ENCODE results near the gene CCP110. TPM values are rescaled to one million over a fixed set of nuclear protein-coding genes. Genes with fewer than 3 reads are reported as not detected.

The CCP110 gene
- total and polyA plus RNA-seq, 2 of the 13 experiments (the other 11 are each of a cell fraction or from before 2014, with no cell fraction given) = 10.0 to 11.1 TPM

GRCh38 chr16:19555186-19555937, 31.6 kb downstream of the CCP110 start, which contains the start of gene VPS35L (continued):
- TF ChIP-seq LRRFIP1 (CRISPR knock-in tag; conservative IDR thresholded peaks at IDR 0.05) (no peak), PITX1 (CRISPR knock-in tag; IDR thresholded peaks at IDR 0.05) (peak; percentile 85), SAP130 (CRISPR knock-in tag; IDR thresholded peaks at IDR 0.05; ENCODE audit: low read depth) (peak; percentile 80), FOXO4 (CRISPR knock-in tag; conservative IDR thresholded peaks at IDR 0.05) (no peak), RXRA (CRISPR knock-in tag; IDR thresholded peaks at IDR 0.05) (no peak; the same call in 1 of the 2 replicates), SOX6 (IDR thresholded peaks at IDR 0.05) (no peak), SOX6 (CRISPR knock-in tag; IDR thresholded peaks at IDR 0.05) (peak; percentile 72), REL (CRISPR knock-in tag; conservative IDR thresholded peaks at IDR 0.05) (no peak), ZNF292 (CRISPR knock-in tag; IDR thresholded peaks at IDR 0.05; ENCODE audit: borderline replicate concordance, low read depth) (no peak), HDAC6 (IDR thresholded peaks at IDR 0.05; ENCODE audit: low read depth, low read length) (no peak), ATF2 (CRISPR knock-in tag; IDR thresholded peaks at IDR 0.05) (peak; percentile 67; the same call in 1 of the 2 replicates)
- TF ChIP-seq, protein P1, sequence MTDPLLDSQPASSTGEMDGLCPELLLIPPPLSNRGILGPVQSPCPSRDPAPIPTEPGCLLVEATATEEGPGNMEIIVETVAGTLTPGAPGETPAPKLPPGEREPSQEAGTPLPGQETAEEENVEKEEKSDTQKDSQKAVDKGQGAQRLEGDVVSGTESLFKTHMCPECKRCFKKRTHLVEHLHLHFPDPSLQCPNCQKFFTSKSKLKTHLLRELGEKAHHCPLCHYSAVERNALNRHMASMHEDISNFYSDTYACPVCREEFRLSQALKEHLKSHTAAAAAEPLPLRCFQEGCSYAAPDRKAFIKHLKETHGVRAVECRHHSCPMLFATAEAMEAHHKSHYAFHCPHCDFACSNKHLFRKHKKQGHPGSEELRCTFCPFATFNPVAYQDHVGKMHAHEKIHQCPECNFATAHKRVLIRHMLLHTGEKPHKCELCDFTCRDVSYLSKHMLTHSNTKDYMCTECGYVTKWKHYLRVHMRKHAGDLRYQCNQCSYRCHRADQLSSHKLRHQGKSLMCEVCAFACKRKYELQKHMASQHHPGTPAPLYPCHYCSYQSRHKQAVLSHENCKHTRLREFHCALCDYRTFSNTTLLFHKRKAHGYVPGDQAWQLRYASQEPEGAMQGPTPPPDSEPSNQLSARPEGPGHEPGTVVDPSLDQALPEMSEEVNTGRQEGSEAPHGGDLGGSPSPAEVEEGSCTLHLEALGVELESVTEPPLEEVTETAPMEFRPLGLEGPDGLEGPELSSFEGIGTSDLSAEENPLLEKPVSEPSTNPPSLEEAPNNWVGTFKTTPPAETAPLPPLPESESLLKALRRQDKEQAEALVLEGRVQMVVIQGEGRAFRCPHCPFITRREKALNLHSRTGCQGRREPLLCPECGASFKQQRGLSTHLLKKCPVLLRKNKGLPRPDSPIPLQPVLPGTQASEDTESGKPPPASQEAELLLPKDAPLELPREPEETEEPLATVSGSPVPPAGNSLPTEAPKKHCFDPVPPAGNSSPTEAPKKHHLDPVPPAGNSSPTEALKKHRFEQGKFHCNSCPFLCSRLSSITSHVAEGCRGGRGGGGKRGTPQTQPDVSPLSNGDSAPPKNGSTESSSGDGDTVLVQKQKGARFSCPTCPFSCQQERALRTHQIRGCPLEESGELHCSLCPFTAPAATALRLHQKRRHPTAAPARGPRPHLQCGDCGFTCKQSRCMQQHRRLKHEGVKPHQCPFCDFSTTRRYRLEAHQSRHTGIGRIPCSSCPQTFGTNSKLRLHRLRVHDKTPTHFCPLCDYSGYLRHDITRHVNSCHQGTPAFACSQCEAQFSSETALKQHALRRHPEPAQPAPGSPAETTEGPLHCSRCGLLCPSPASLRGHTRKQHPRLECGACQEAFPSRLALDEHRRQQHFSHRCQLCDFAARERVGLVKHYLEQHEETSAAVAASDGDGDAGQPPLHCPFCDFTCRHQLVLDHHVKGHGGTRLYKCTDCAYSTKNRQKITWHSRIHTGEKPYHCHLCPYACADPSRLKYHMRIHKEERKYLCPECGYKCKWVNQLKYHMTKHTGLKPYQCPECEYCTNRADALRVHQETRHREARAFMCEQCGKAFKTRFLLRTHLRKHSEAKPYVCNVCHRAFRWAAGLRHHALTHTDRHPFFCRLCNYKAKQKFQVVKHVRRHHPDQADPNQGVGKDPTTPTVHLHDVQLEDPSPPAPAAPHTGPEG (CRISPR knock-in tag; IDR thresholded peaks at IDR 0.05) = peak; percentile 67; the same call in 1 of the 2 replicates
- TF ChIP-seq, protein P2, sequence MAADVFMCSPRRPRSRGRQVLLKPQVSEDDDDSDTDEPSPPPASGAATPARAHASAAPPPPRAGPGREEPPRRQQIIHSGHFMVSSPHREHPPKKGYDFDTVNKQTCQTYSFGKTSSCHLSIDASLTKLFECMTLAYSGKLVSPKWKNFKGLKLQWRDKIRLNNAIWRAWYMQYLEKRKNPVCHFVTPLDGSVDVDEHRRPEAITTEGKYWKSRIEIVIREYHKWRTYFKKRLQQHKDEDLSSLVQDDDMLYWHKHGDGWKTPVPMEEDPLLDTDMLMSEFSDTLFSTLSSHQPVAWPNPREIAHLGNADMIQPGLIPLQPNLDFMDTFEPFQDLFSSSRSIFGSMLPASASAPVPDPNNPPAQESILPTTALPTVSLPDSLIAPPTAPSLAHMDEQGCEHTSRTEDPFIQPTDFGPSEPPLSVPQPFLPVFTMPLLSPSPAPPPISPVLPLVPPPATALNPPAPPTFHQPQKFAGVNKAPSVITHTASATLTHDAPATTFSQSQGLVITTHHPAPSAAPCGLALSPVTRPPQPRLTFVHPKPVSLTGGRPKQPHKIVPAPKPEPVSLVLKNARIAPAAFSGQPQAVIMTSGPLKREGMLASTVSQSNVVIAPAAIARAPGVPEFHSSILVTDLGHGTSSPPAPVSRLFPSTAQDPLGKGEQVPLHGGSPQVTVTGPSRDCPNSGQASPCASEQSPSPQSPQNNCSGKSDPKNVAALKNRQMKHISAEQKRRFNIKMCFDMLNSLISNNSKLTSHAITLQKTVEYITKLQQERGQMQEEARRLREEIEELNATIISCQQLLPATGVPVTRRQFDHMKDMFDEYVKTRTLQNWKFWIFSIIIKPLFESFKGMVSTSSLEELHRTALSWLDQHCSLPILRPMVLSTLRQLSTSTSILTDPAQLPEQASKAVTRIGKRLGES (CRISPR knock-in tag; IDR thresholded peaks at IDR 0.05; ENCODE audit: borderline replicate concordance) = no peak
- TF ChIP-seq, protein P3, sequence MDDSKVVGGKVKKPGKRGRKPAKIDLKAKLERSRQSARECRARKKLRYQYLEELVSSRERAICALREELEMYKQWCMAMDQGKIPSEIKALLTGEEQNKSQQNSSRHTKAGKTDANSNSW (CRISPR knock-in tag; IDR thresholded peaks at IDR 0.05; ENCODE audit: borderline replicate concordance) = no peak; the same call in 1 of the 2 replicates
